OCI-LY7 (cell line): Measurements from ENCODE around the gene MTAP. TPM values are rescaled to one million over a fixed set of nuclear protein-coding genes. Genes with fewer than 3 reads are reported as not detected.

Source experiments
- BruUV-seq: library from RNA; stranded (reverse); fragments of 400-500 nt; replicated peaks from 2 replicates; lab custom pipeline; 2021; lab: Mats Ljungman, UMichigan
- CTCF ChIA-PET: fragments of 300-600 bp; sonication (Branson Sonifier 250); formaldehyde crosslinking; loops from one replicate; lab custom pipeline; 2022; ENCODE audit warnings: antibody characterized with exemption; ENCODE audit not compliant: unreplicated experiment; lab: Charles Lee
- POLR2A ChIA-PET: fragments of 300-600 bp; sonication (Branson Sonifier 250); formaldehyde crosslinking; loops from one replicate; lab custom pipeline; 2022; ENCODE audit warnings: antibody characterized with exemption; lab: Charles Lee
- DNase-seq: peaks from one replicate; pipeline ENCODE4 v3.0.0-alpha.2; 2015; ENCODE audit warnings: low spot score
- H2AFZ ChIP-seq: fragments of 200-600 bp; sonication (generic), shearing (Covaris generic); 2 replicates; pipeline ENCODE4 v1.6.1; 2014; ENCODE audit warnings: mild to moderate bottlenecking, antibody characterized with exemption, low read length, moderate library complexity
- H3K27ac ChIP-seq: fragments of 200-600 bp; sonication (generic); 2 replicates; pipeline ENCODE4 v1.5.1; 2014; ENCODE audit warnings: mixed run types, low read depth, mild to moderate bottlenecking, moderate library complexity, low read length, inconsistent platforms; ENCODE audit not compliant: poor library complexity, severe bottlenecking
- H3K36me3 ChIP-seq: fragments of 200-600 bp; sonication (generic); 2 replicates; pipeline ENCODE4 v1.6.1; 2014; ENCODE audit warnings: mild to moderate bottlenecking, antibody characterized with exemption, low read length, moderate library complexity, mixed read lengths; ENCODE audit not compliant: insufficient read depth
- H3K4me1 ChIP-seq: fragments of 200-600 bp; sonication (generic); 2 replicates; pipeline ENCODE4 v1.5.1; 2014; ENCODE audit warnings: mild to moderate bottlenecking, low read length; ENCODE audit not compliant: insufficient read depth, poor library complexity, severe bottlenecking
- H3K4me2 ChIP-seq: fragments of 200-600 bp; sonication (generic); 2 replicates; pipeline ENCODE4 v1.6.1; 2014; ENCODE audit warnings: mild to moderate bottlenecking, low read length
- H3K4me3 ChIP-seq: fragments of 200-600 bp; sonication (generic); 2 replicates; pipeline ENCODE4 v1.5.1; 2014; ENCODE audit warnings: mild to moderate bottlenecking, low read depth, low read length; ENCODE audit not compliant: poor library complexity, severe bottlenecking
- H3K79me2 ChIP-seq: fragments of 200-600 bp; sonication (generic); 2 replicates; pipeline ENCODE4 v1.6.1; 2016; ENCODE audit warnings: low read depth, mild to moderate bottlenecking, low read length, moderate library complexity, mixed read lengths; ENCODE audit not compliant: insufficient read depth
- H3K9me2 ChIP-seq: fragments of 200-600 bp; sonication (generic); 2 replicates; pipeline ENCODE4 v1.6.1; 2016; ENCODE audit warnings: mild to moderate bottlenecking, low read length, mixed read lengths; ENCODE audit not compliant: insufficient read depth
- H3K9me3 ChIP-seq: fragments of 200-600 bp; sonication (generic); 2 replicates; pipeline ENCODE4 v1.6.1; 2014; ENCODE audit warnings: mild to moderate bottlenecking, mixed run types, low read length, mixed read lengths
- H4K20me1 ChIP-seq: fragments of 200-600 bp; sonication (generic); 2 replicates; pipeline ENCODE4 v1.6.1; 2014; ENCODE audit warnings: mild to moderate bottlenecking, antibody characterized with exemption, low read length, moderate library complexity, mixed read lengths; ENCODE audit not compliant: insufficient read depth
- CTCF ChIP-seq: fragments of 200-600 bp; sonication (generic); conservative IDR thresholded peaks from 2 replicates; pipeline ENCODE4 v1.5.1; 2014; ENCODE audit warnings: mild to moderate bottlenecking, antibody characterized with exemption, low read length, moderate library complexity, mixed read lengths
- EZH2phosphoT487 ChIP-seq: fragments of 200-600 bp; sonication (generic); IDR thresholded peaks from 2 replicates; pipeline ENCODE4 v1.6.1; 2018; ENCODE audit warnings: low read depth, borderline replicate concordance, mild to moderate bottlenecking, mixed run types, antibody characterized with exemption, low read length, moderate library complexity, mixed read lengths
- intact Hi-C: fragments of 100-400 bp; cut with micrococcal nuclease; formaldehyde crosslinking; loops from one replicate; pipeline ENCODE4 v1.10.0; 2022; ENCODE audit not compliant: unreplicated experiment
- total RNA-seq, 2 experiments: library from RNA; depleted of rRNA in 1 of 2; stranded (reverse); fragments of >200 nt in 1 of 2; shearing (Covaris generic) in 1 of 2; gene quantifications; 2 replicates each; pipeline ENCODE4 v1.2.3, GENCODE V29; 2014 to 2022

Gene MTAP
- total RNA-seq, 2 experiments from 2014 or later: 41.6 to 101 TPM

GRCh38 chr9:21810881-21811280 is 8.4 kb downstream of the MTAP start:
- no peak overlapping the region for H3K4me3 ChIP-seq
- peaks cover 42% of the 10 kb centered on the region for H3K4me1 ChIP-seq
- POLR2A ChIA-PET: interaction anchor here (1.1 kb wide), 1 partner anchor 427 kb away, joined by 3 read pairs; no protein-coding TSS in a partner anchor
- peaks cover 61% of the 10 kb centered on the region for H3K79me2 ChIP-seq
- BruUV-seq: no TSS peak
- no peak overlapping the region for H3K4me2 ChIP-seq
- CTCF ChIA-PET: interaction anchor here (0.6 to 1.1 kb wide), 2 partner anchors 429 to 646 kb away, joined by 3 to 4 read pairs; no protein-coding TSS in a partner anchor
- intact Hi-C loops: loop anchor here (5.0 kb wide), 3 partner anchors 296 to 641 kb away; no protein-coding TSS in a partner anchor
- TF ChIP-seq CTCF (no peak), EZH2phosphoT487 (no peak)
- no peaks in the 10 kb centered on the region for H3K9me2 ChIP-seq
- no peak overlapping the region for H3K27ac ChIP-seq
- H3K9me3 ChIP-seq: no peaks in the 10 kb centered on the region
- no peak for DNase-seq
- peaks cover 98% of the 10 kb centered on the region for H3K36me3 ChIP-seq
- H4K20me1 ChIP-seq: peaks cover 36% of the 10 kb centered on the region; the same call in 1 of the 2 replicates
- no peak overlapping the region for H2AFZ ChIP-seq

DNA sequence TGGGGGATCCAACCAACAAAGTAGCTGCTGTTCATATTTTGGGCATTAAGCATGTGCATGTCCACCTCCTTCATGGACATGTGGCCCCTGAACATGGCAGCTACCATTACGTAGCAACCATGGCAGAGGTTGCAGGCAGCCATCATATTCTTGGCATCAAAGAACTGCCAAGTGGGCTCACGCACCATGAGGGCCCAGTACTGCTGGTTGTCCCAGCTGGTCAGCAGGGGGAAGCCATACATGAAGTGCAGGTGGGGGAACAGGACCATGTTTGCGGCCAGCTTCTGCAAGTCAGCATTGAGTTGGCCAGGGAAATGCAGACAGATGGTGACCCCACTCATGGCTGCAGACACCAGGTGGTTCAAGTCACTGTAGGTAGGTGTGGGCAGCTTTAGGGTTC is 9.5 kb downstream of the MTAP start:
- CTCF ChIA-PET: no interaction called here
- POLR2A ChIA-PET: no interaction called here
- no TSS peak for BruUV-seq

More for the DNA sequence above, 9.5 kb downstream of the MTAP start:
- intact Hi-C loops: loop anchor here (5.0 kb wide), 3 partner anchors 295 to 640 kb away; no protein-coding TSS in a partner anchor
- no peaks in the 10 kb centered on the region for H3K9me3 ChIP-seq
- peaks cover 98% of the 10 kb centered on the region for H3K36me3 ChIP-seq
- TF ChIP-seq CTCF (no peak), EZH2phosphoT487 (no peak)
- peaks cover 32% of the 10 kb centered on the region for H3K4me1 ChIP-seq
- H3K4me2 ChIP-seq: no peak overlapping the region
- no peak for DNase-seq
- no peak overlapping the region for H2AFZ ChIP-seq
- H4K20me1 ChIP-seq: peaks cover 35% of the 10 kb centered on the region; the same call in 1 of the 2 replicates
- no peak overlapping the region for H3K4me3 ChIP-seq
- no peaks in the 10 kb centered on the region for H3K9me2 ChIP-seq
- peaks cover 58% of the 10 kb centered on the region for H3K79me2 ChIP-seq
- no peak overlapping the region for H3K27ac ChIP-seq
